HT1080 (cell line): ENCODE measurements around the gene KRT86. TPM values are rescaled to one million over a fixed set of nuclear protein-coding genes. Genes with fewer than 3 reads are reported as not detected.

ENCODE experiments used
- DNase-seq: peaks from one replicate; pipeline ENCODE4 v3.0.0-alpha.2; 2015; ENCODE audit warnings: low read depth
- polyA plus RNA-seq, 2 experiments: library from polyadenylated mRNA; depleted of rRNA; stranded (reverse); fragments of >200 nt; gene quantifications; 2 replicates each; pipeline ENCODE4 v1.2.3, GENCODE V29; 2015
- total RNA-seq: library from RNA; depleted of rRNA; stranded (reverse); fragments of >200 nt; shearing (Covaris generic); gene quantifications from 2 replicates; pipeline ENCODE4 v1.2.3, GENCODE V29; 2014; rRNA removed

The KRT86 gene
- 1.2 TPM in 2 replicates for total RNA-seq
- polyA plus RNA-seq (2015; cell fraction: cytosol; rRNA removed) = 24.4 and 31.1 TPM in 2 replicates
- 18.0 and 21.5 TPM in 2 replicates for polyA plus RNA-seq (2015; cell fraction: nucleus; rRNA removed)

GRCh38 chr12:52274521-52275120 is at the start of gene KRT86:
TSS of gene KRT86 (plus strand) at chr12:52274645. CDS start at chr12:52301917, 27,272 bp downstream.
- DNase-seq = no peak

- DNase-seq = no peak
Measured at GRCh38 chr12:52225752-52226151, 48.7 kb upstream of the KRT86 start.

GRCh38 chr12:52226446-52226845 is 48.0 kb upstream of the KRT86 start:
- DNase-seq = no peak

GRCh38 chr12:52227606-52228166 is 46.8 kb upstream of the KRT86 start:
- DNase-seq = no peak

GRCh38 chr12:52228366-52228765 is 46.1 kb upstream of the KRT86 start:
- DNase-seq = no peak

GRCh38 chr12:52228931-52229330 is 45.5 kb upstream of the KRT86 start:
- no peak for DNase-seq

GRCh38 chr12:52229836-52230343 is 44.6 kb upstream of the KRT86 start:
- no peak for DNase-seq

- peak; percentile 90 for DNase-seq
Measured at GRCh38 chr12:52230364-52231281, 43.8 kb upstream of the KRT86 start.

- DNase-seq = no peak
Measured at GRCh38 chr12:52231305-52232202, 42.9 kb upstream of the KRT86 start.

GRCh38 chr12:52232203-52232673 is 42.2 kb upstream of the KRT86 start:
- no peak for DNase-seq

GRCh38 chr12:52232674-52233461 is 41.6 kb upstream of the KRT86 start, which contains the start of gene KRT7:
TSS of gene KRT7 (plus strand) at chr12:52233243. CDS start at chr12:52233297, 54 bp downstream.
- no peak for DNase-seq

GRCh38 chr12:52233462-52234207 is 40.8 kb upstream of the KRT86 start:
- DNase-seq = no peak

GRCh38 chr12:52234223-52234810 is 40.1 kb upstream of the KRT86 start:
- DNase-seq = no peak

GRCh38 chr12:52235001-52235764 is 39.3 kb upstream of the KRT86 start:
- DNase-seq = no peak

- no peak for DNase-seq
Measured at GRCh38 chr12:52235822-52236361, 38.6 kb upstream of the KRT86 start.

GRCh38 chr12:52236386-52237050 is 37.9 kb upstream of the KRT86 start:
- no peak for DNase-seq
